Ectodermal cell (in vitro differentiated cells): ENCODE data around the gene LAPTM5.

Source experiments
- H3K27ac ChIP-seq: 2 replicates; pipeline ENCODE4 v1.7.0; 2013; ENCODE audit warnings: mild to moderate bottlenecking, low read depth, low read length; ENCODE audit not compliant: insufficient read depth, poor library complexity, severe bottlenecking
- H3K27me3 ChIP-seq: 2 replicates; pipeline ENCODE4 v1.7.0; 2013; ENCODE audit warnings: mild to moderate bottlenecking, low read length; ENCODE audit not compliant: insufficient read depth, control insufficient read depth, poor library complexity, severe bottlenecking
- H3K36me3 ChIP-seq: one replicate; pipeline ENCODE4 v1.7.0; 2013; ENCODE audit warnings: low read length; ENCODE audit not compliant: control insufficient read depth, insufficient read depth
- H3K4me1 ChIP-seq: one replicate; pipeline ENCODE4 v1.7.0; 2013; ENCODE audit warnings: low read length; ENCODE audit not compliant: control insufficient read depth, insufficient read depth
- H3K4me3 ChIP-seq: 2 replicates; pipeline ENCODE4 v1.7.0; 2013; ENCODE audit warnings: low read depth, low read length, control low read depth; ENCODE audit not compliant: insufficient read depth
- H3K9me3 ChIP-seq: 2 replicates; pipeline ENCODE4 v1.7.0; 2013; ENCODE audit warnings: mild to moderate bottlenecking, low read length, moderate library complexity; ENCODE audit not compliant: control insufficient read depth
- WGBS, 2 experiments: methylation state at CpG; one replicate each; pipeline ENCODE4 v1.1.7; 2013; ENCODE audit warnings: missing lambda C conversion rate in 2 of 2; 5-methylcytosine and 5-hydroxymethylcytosine counted together

Gene LAPTM5

GRCh38 chr1:30748098-30748698, 9.4 kb downstream of the LAPTM5 start:
- H3K27me3 ChIP-seq: no peaks in the 10 kb centered on the region
- H3K9me3 ChIP-seq: no peaks in the 10 kb centered on the region
- no peak overlapping the region for H3K27ac ChIP-seq
- H3K4me1 ChIP-seq: peaks cover 7% of the 10 kb centered on the region
- 87 to 90% methylated on average over 9 of the region's 9 CpGs for WGBS, 2 experiments
- no peak overlapping the region for H3K4me3 ChIP-seq
- no peaks in the 10 kb centered on the region for H3K36me3 ChIP-seq

- Histone ChIP-seq H3K36me3 (no peaks in the 10 kb centered on the region), H3K27me3 (no peaks in the 10 kb centered on the region), H3K4me1 (peaks cover 7% of the 10 kb centered on the region), H3K9me3 (no peaks in the 10 kb centered on the region), H3K27ac (no peak overlapping the region), H3K4me3 (no peak overlapping the region)
- WGBS, 2 experiments: 93 to 94% methylated on average over 17 of the region's 17 CpGs
Measured at GRCh38 chr1:30747033-30748008, 10.3 kb downstream of the LAPTM5 start.

GRCh38 chr1:30746212-30747032, 11.2 kb downstream of the LAPTM5 start:
- H3K4me1 ChIP-seq: peaks cover 7% of the 10 kb centered on the region
- H3K4me3 ChIP-seq: no peak overlapping the region
- no peaks in the 10 kb centered on the region for H3K9me3 ChIP-seq
- H3K36me3 ChIP-seq: no peaks in the 10 kb centered on the region
- H3K27me3 ChIP-seq: no peaks in the 10 kb centered on the region
- 92 to 94% methylated on average over 16 of the region's 16 CpGs for WGBS, 2 experiments
- no peak overlapping the region for H3K27ac ChIP-seq

- Histone ChIP-seq H3K4me3 (no peak overlapping the region), H3K27ac (no peak overlapping the region), H3K27me3 (no peaks in the 10 kb centered on the region), H3K4me1 (peaks cover 7% of the 10 kb centered on the region), H3K9me3 (no peaks in the 10 kb centered on the region), H3K36me3 (no peaks in the 10 kb centered on the region)
- 82 to 92% methylated on average over 4 of the region's 4 CpGs for WGBS, 2 experiments
Measured at GRCh38 chr1:30745834-30746208, 11.8 kb downstream of the LAPTM5 start.

- Histone ChIP-seq H3K27ac (no peak overlapping the region), H3K4me3 (no peak overlapping the region), H3K27me3 (no peaks in the 10 kb centered on the region), H3K9me3 (no peaks in the 10 kb centered on the region), H3K4me1 (peaks cover 7% of the 10 kb centered on the region), H3K36me3 (no peaks in the 10 kb centered on the region)
- WGBS, 2 experiments: 81% methylated on average over 14 of the region's 14 CpGs
Measured at GRCh38 chr1:30745156-30745833, 12.3 kb downstream of the LAPTM5 start.

- WGBS, 2 experiments: 95% methylated on average over 7 of the region's 7 CpGs
Measured at GRCh38 chr1:30744060-30744756, 13.4 kb downstream of the LAPTM5 start.

GRCh38 chr1:30743584-30744059, 14.0 kb downstream of the LAPTM5 start:
- Histone ChIP-seq H3K9me3 (no peaks in the 10 kb centered on the region), H3K4me3 (no peak overlapping the region), H3K36me3 (no peaks in the 10 kb centered on the region), H3K27me3 (no peaks in the 10 kb centered on the region), H3K4me1 (peaks cover 4% of the 10 kb centered on the region), H3K27ac (no peak overlapping the region)
- WGBS, 2 experiments: 95% methylated on average over 4 of the region's 4 CpGs

More at GRCh38 chr1:30744060-30744756, 13.4 kb downstream of the LAPTM5 start:
- Histone ChIP-seq H3K27ac (no peak overlapping the region), H3K4me1 (peaks cover 7% of the 10 kb centered on the region), H3K9me3 (no peaks in the 10 kb centered on the region), H3K36me3 (no peaks in the 10 kb centered on the region), H3K27me3 (no peaks in the 10 kb centered on the region), H3K4me3 (no peak overlapping the region)

GRCh38 chr1:30742963-30743559, 14.5 kb downstream of the LAPTM5 start:
- Histone ChIP-seq H3K4me1 (no peaks in the 10 kb centered on the region), H3K9me3 (no peaks in the 10 kb centered on the region), H3K36me3 (no peaks in the 10 kb centered on the region), H3K27me3 (no peaks in the 10 kb centered on the region), H3K27ac (no peak overlapping the region), H3K4me3 (no peak overlapping the region)
- 89 to 97% methylated on average over 3 of the region's 3 CpGs for WGBS, 2 experiments
